Lower leg skin (tissue), 4 donors: ENCODE measurements around the gene LRP1B. TPM values are rescaled to one million over a fixed set of nuclear protein-coding genes. Genes with fewer than 3 reads are reported as not detected.

Experiments
- DNase-seq, 2 donors: peaks; one replicate each; pipeline ENCODE4 v3.0.0-alpha.2; 2019; ENCODE audit warnings: low spot score in 2 of 2
- H3K4me3 ChIP-seq: fragments of 200-600 bp; sonication (generic); 2 replicates; pipeline ENCODE4 v1.5.1; 2017; ENCODE audit warnings: mild to moderate bottlenecking, low read depth; ENCODE audit not compliant: poor library complexity, severe bottlenecking
- POLR2A ChIP-seq, 2 donors: fragments of 450-650 bp; IDR thresholded peaks; one replicate each; pipeline ENCODE4 v1.6.1; 2016 to 2017; ENCODE audit warnings: antibody characterized with exemption in 2 of 2, mild to moderate bottlenecking in 1 of 2, moderate library complexity in 1 of 2
- WGBS, 2 donors: methylation state at CpG; one replicate each; pipeline ENCODE4 v1.1.5; 2018; 5-methylcytosine and 5-hydroxymethylcytosine counted together
- intact Hi-C: fragments of 100-400 bp; cut with DNase I; formaldehyde crosslinking; loops from one replicate; pipeline ENCODE4 v1.15.0; 2023; ENCODE audit warnings: low total_unique reads
- total RNA-seq, 4 donors: library from RNA; depleted of rRNA; stranded (reverse); fragments of >200 nt; gene quantifications; one replicate each; pipeline ENCODE4 v1.1.0, GENCODE V29; 2016
- TF ChIP-seq, protein P1 (sequence below), 3 donors: fragments of 450-650 bp; IDR thresholded peaks; one replicate each; pipeline ENCODE4 v1.5.1; 2016; ENCODE audit warnings: antibody characterized with exemption in 3 of 3, mild to moderate bottlenecking in 3 of 3, moderate library complexity in 2 of 3

LRP1B gene
- total RNA-seq, 4 donors from 2014 or later, result 0.80 to 1.6 (median 1.0) TPM

GRCh38 chr2:141492816-141493215 is 638.0 kb downstream of the LRP1B start:
- no peak overlapping the region for H3K4me3 ChIP-seq
- DNase-seq, result no peak
- intact Hi-C loops, result no loop called here
- no peak for TF ChIP-seq POLR2A (IDR thresholded peaks at IDR 0.05)
- TF ChIP-seq, protein P1, sequence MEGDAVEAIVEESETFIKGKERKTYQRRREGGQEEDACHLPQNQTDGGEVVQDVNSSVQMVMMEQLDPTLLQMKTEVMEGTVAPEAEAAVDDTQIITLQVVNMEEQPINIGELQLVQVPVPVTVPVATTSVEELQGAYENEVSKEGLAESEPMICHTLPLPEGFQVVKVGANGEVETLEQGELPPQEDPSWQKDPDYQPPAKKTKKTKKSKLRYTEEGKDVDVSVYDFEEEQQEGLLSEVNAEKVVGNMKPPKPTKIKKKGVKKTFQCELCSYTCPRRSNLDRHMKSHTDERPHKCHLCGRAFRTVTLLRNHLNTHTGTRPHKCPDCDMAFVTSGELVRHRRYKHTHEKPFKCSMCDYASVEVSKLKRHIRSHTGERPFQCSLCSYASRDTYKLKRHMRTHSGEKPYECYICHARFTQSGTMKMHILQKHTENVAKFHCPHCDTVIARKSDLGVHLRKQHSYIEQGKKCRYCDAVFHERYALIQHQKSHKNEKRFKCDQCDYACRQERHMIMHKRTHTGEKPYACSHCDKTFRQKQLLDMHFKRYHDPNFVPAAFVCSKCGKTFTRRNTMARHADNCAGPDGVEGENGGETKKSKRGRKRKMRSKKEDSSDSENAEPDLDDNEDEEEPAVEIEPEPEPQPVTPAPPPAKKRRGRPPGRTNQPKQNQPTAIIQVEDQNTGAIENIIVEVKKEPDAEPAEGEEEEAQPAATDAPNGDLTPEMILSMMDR (IDR thresholded peaks at IDR 0.05), result no peak
- WGBS, 2 donors, result 77 to 78% methylated on average over 3 of the region's 3 CpGs

GRCh38 chr2:141490886-141491285 is 639.9 kb downstream of the LRP1B start:
- intact Hi-C loops, result no loop called here
- WGBS, 2 donors, result 46 to 67% methylated on average over 1 of the region's 1 CpG
- TF ChIP-seq, protein P1 (IDR thresholded peaks at IDR 0.05), result no peak
- TF ChIP-seq POLR2A (IDR thresholded peaks at IDR 0.05), result no peak
- DNase-seq, result no peak
- H3K4me3 ChIP-seq, result no peak overlapping the region

- intact Hi-C loops, result no loop called here
- H3K4me3 ChIP-seq, result no peak overlapping the region
- 96 to 97% methylated on average over 3 of the region's 3 CpGs for WGBS, 2 donors
- TF ChIP-seq POLR2A (IDR thresholded peaks at IDR 0.05), result no peak
- TF ChIP-seq, protein P1 (IDR thresholded peaks at IDR 0.05), result no peak
- DNase-seq, result no peak
Measured at GRCh38 chr2:141482697-141483096, 648.1 kb downstream of the LRP1B start.

GRCh38 chr2:141475801-141476200 is 655.0 kb downstream of the LRP1B start:
- TF ChIP-seq, protein P1 (IDR thresholded peaks at IDR 0.05), result no peak
- no peak for TF ChIP-seq POLR2A (IDR thresholded peaks at IDR 0.05)
- DNase-seq, result no peak

GRCh38 chr2:141468761-141469160 is 662.1 kb downstream of the LRP1B start:
- no peak overlapping the region for H3K4me3 ChIP-seq
- intact Hi-C loops, result no loop called here
- TF ChIP-seq, protein P1 (IDR thresholded peaks at IDR 0.05), result no peak
- no peak for TF ChIP-seq POLR2A (IDR thresholded peaks at IDR 0.05)
- 28 to 32% methylated on average over 6 of the region's 6 CpGs for WGBS, 2 donors
- DNase-seq, result no peak

More at GRCh38 chr2:141475801-141476200, 655.0 kb downstream of the LRP1B start:
- WGBS, 2 donors, result 71 to 80% methylated on average over 6 of the region's 6 CpGs
- H3K4me3 ChIP-seq, result no peak overlapping the region
- intact Hi-C loops, result no loop called here

- 28 to 44% methylated on average over 1 of the region's 1 CpG for WGBS, 2 donors
- H3K4me3 ChIP-seq, result no peak overlapping the region
- TF ChIP-seq, protein P1 (IDR thresholded peaks at IDR 0.05), result no peak
- no peak for DNase-seq
- intact Hi-C loops, result no loop called here
Measured at GRCh38 chr2:141467331-141467730, 663.5 kb downstream of the LRP1B start.
